ENCODE results near the gene FAM181B.
"Not testable (repeated sequence)": the region's sequence is repeated elsewhere in the genome, so short reads cannot be mapped to it uniquely, and the experiment has no call there.

Gene FAM181B

GRCh38 chr11:82732734-82733443 lies 775 bp downstream of the FAM181B start:
- DNase-seq (ENCODE audit: low read depth in 2 of 2): no peak

- DNase-seq (ENCODE audit: low read depth in 2 of 2): no peak
Measured at GRCh38 chr11:82732348-82732733, 1.3 kb downstream of the FAM181B start.

- DNase-seq (ENCODE audit: low read depth in 2 of 2): no peak
Measured at GRCh38 chr11:82731691-82732277, 1.9 kb downstream of the FAM181B start.

- DNase-seq (ENCODE audit: low read depth in 2 of 2): no peak
Measured at GRCh38 chr11:82730754-82731153, 2.9 kb downstream of the FAM181B start.

GRCh38 chr11:82730286-82730685 lies 3.4 kb downstream of the FAM181B start:
- no peak for DNase-seq (ENCODE audit: low read depth in 2 of 2)

GRCh38 chr11:82724026-82724425 lies 9.6 kb downstream of the FAM181B start:
- DNase-seq (ENCODE audit: low read depth in 2 of 2): no peak

- DNase-seq (ENCODE audit: low read depth in 2 of 2): no peak
Measured at GRCh38 chr11:82722231-82722630, 11.4 kb downstream of the FAM181B start.

- no peak for DNase-seq (ENCODE audit: low read depth in 2 of 2)
Measured at GRCh38 chr11:82720267-82721065, 13.2 kb downstream of the FAM181B start.

GRCh38 chr11:82719361-82720105 lies 14.1 kb downstream of the FAM181B start:
- DNase-seq (ENCODE audit: low read depth in 2 of 2): no peak

GRCh38 chr11:82718821-82719220 lies 14.8 kb downstream of the FAM181B start:
- DNase-seq (ENCODE audit: low read depth in 2 of 2): no peak

- DNase-seq (ENCODE audit: low read depth in 2 of 2): no peak
Measured at GRCh38 chr11:82718307-82718706, 15.4 kb downstream of the FAM181B start.

GRCh38 chr11:82714346-82715174 lies 19.1 kb downstream of the FAM181B start:
- no peak for DNase-seq (ENCODE audit: low read depth in 2 of 2)

- no peak for DNase-seq (ENCODE audit: low read depth in 2 of 2)
Measured at GRCh38 chr11:82711648-82712047, 22.0 kb downstream of the FAM181B start.

- DNase-seq (ENCODE audit: low read depth in 2 of 2): no peak
Measured at GRCh38 chr11:82703796-82704195, 29.9 kb downstream of the FAM181B start.

- DNase-seq (ENCODE audit: low read depth in 2 of 2): no peak
Measured at GRCh38 chr11:82703226-82703625, 30.4 kb downstream of the FAM181B start.

GRCh38 chr11:82701847-82702520 lies 31.7 kb downstream of the FAM181B start:
- DNase-seq (ENCODE audit: low read depth in 2 of 2): no peak

GRCh38 chr11:82698576-82699352 lies 34.9 kb downstream of the FAM181B start:
- no peak for DNase-seq (ENCODE audit: low read depth in 2 of 2)

GRCh38 chr11:82692981-82693380 lies 40.7 kb downstream of the FAM181B start:
- DNase-seq (ENCODE audit: low read depth in 2 of 2): no peak

GRCh38 chr11:82689347-82689746 lies 44.3 kb downstream of the FAM181B start:
- not testable (repeated sequence) for DNase-seq (ENCODE audit: low read depth in 2 of 2)

- no peak for DNase-seq (ENCODE audit: low read depth in 2 of 2)
Measured at GRCh38 chr11:82686211-82686610, 47.5 kb downstream of the FAM181B start.

Measured in activated CD4-positive, alpha-beta T cell treated with anti-CD3 and anti-CD28 coated beads for 24 hours (primary cell).